COLO668 (cell line): ENCODE data around the gene SNRNP40.

ENCODE experiments used
- DNase-seq: peaks from one replicate; lab custom pipeline; 2025; ENCODE audit not compliant: unreplicated experiment; lab: John Stamatoyannopoulos, UW

The SNRNP40 gene

GRCh38 chr1:31296486-31297276 lies at the start of gene SNRNP40, which contains the start of gene ZCCHC17:
TSS of gene SNRNP40 (minus strand) at chr1:31296788. CDS start at chr1:31296751, 37 bp downstream.
TSS of gene ZCCHC17 (plus strand) at chr1:31297032. CDS start at chr1:31310099, 13,067 bp downstream.
- peak; percentile 98 for DNase-seq

- DNase-seq: no peak
Observed at GRCh38 chr1:31345635-31346034, 49.0 kb upstream of the SNRNP40 start.

GRCh38 chr1:31344503-31344902 lies 47.9 kb upstream of the SNRNP40 start:
- DNase-seq: no peak

GRCh38 chr1:31336687-31337467 lies 40.3 kb upstream of the SNRNP40 start:
- no peak for DNase-seq

- peak; percentile 21 for DNase-seq
Observed at GRCh38 chr1:31335007-31335406, 38.4 kb upstream of the SNRNP40 start.

GRCh38 chr1:31327381-31327780 lies 30.8 kb upstream of the SNRNP40 start:
- DNase-seq: no peak

- DNase-seq: no peak
Observed at GRCh38 chr1:31326461-31326860, 29.9 kb upstream of the SNRNP40 start.

- DNase-seq: no peak
Observed at GRCh38 chr1:31324992-31325391, 28.4 kb upstream of the SNRNP40 start.

GRCh38 chr1:31324093-31324492 lies 27.5 kb upstream of the SNRNP40 start:
- no peak for DNase-seq

GRCh38 chr1:31318146-31318545 lies 21.6 kb upstream of the SNRNP40 start:
- DNase-seq: peak; percentile 14

- DNase-seq: no peak
Observed at GRCh38 chr1:31315902-31316301, 19.3 kb upstream of the SNRNP40 start.

GRCh38 chr1:31310198-31310597 lies 13.6 kb upstream of the SNRNP40 start:
- no peak for DNase-seq

GRCh38 chr1:31308036-31308435 lies 11.4 kb upstream of the SNRNP40 start:
- no peak for DNase-seq

GRCh38 chr1:31306278-31306677 lies 9.7 kb upstream of the SNRNP40 start:
- no peak for DNase-seq

- no peak for DNase-seq
Observed at GRCh38 chr1:31302709-31303441, 6.3 kb upstream of the SNRNP40 start.

GRCh38 chr1:31300193-31300592 lies 3.6 kb upstream of the SNRNP40 start:
- DNase-seq: no peak

GRCh38 chr1:31299365-31299764 lies 2.8 kb upstream of the SNRNP40 start:
- no peak for DNase-seq

GRCh38 chr1:31297277-31298247 lies 974 bp upstream of the SNRNP40 start:
- peak; percentile 33 for DNase-seq

GRCh38 chr1:31295874-31296485 lies 608 bp downstream of the SNRNP40 start:
- no peak for DNase-seq

- DNase-seq: no peak
Observed at GRCh38 chr1:31289021-31289420, 7.6 kb downstream of the SNRNP40 start.
